ENCODE measurements around the gene KRT1.

DNA sequence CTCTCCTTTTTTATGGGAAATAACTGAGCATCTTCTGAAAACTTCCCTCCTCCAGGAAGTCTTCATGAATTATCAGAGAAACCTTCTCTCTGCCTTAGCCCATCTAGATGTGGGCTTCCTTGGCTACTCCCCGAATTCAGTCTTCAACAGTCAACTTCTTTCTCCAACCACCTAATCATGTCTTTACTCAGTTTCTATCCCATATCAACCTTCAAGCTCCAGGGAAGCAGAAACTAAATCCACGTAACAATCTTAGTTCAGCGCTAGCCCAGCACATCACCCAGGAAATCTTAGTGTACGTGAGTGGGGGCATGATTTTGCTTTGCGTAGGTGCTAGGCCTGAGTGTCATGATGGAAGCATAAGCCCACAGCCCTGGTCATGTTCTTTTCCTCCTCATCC is 35.9 kb upstream of the KRT1 start:
- TF ChIP-seq POLR2AphosphoS5 (IDR thresholded peaks at IDR 0.05; ENCODE audit: borderline replicate concordance, low read depth, low read length), result no peak
- TF ChIP-seq EZH2 (IDR thresholded peaks at IDR 0.05), result no peak

Measured in SK-N-MC (cell line).